Nucleus accumbens (tissue), 56 donors: Measurements from ENCODE around the gene ULK1.

Experiments used
- DNase-seq, 56 donors: peaks; one replicate each; lab custom pipeline; 2025; lab: John Stamatoyannopoulos, UW

The ULK1 gene

DNA sequence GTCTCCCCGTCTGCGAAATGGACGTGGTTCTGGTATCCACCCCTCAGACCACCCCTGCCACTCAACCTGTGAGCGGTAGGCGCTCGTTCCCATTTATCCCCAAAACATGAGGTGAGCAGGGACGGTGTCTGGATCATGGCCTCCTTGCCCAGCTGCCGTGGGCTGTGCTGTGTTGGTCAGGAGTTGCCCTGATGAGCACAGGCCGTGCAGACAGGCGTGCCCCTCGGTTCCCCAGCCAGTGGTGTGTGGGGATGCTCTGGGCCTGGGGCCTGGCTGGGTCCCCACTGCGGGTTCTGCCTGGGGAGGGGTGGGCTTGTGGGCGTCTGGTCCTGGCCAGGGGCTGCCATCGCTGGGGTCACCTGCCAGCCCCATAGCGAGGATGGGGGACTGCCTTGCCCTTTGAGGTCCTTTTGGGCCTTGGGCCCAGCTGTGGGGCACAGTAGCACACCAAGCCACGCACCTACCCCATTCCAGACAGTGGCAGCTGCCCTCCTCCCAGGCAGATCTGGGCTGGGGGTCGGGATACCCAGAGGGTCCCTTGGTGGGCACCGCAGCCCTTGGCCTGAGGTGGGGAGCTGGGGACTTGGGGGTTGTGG is 23.4 kb downstream of the ULK1 start:
- no peak for DNase-seq

- DNase-seq = no peak
Measured at GRCh38 chr12:131918311-131919050, 24.1 kb downstream of the ULK1 start.

DNA sequence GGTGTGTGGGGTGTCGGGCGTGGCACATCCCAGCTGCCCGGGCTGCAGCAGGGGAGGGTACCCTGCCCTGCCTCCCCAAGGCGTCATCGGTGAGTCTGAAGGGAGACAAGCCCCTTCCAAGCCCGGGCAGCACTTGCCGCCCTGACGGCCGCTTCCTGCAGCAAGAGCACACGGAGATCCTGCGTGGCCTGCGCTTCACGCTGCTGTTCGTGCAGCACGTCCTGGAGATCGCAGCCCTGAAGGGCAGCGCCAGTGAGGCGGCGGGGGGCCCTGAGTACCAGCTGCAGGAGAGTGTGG is 24.6 kb downstream of the ULK1 start:
- DNase-seq = no peak

DNA sequence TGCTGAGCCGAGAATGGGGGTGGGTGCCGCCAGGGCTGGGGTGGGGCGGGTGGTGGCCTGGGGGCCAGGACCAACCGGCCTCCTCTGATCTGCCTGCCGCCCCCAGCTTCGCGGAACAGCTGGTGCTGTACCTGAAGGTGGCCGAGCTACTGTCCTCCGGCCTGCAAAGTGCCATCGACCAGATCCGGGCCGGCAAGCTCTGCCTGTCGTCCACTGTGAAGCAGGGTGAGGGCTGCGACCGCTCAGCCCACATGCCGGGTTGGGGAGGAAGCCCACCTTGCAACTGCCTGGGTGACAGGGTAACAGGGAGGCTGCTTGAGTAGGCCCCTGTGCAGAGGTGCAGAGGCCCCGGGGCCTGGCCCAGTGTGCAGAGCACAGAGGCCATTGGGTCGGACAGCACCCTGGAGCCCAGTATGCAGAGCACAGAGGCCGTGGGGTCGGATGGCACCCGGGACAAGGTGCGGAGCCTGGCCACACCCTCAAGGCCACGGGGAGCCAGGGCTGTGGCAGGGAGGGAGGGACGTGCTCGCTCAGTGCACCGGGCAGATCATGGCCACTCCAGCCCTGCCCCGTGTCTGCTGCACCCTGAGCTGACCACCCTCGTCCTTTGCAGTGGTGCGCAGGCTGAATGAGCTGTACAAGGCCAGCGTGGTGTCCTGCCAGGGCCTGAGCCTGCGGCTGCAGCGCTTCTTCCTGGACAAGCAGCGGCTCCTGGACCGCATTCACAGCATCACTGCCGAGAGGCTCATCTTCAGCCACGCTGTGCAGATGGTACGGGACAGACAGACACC is 25.1 kb downstream of the ULK1 start:
- no peak for DNase-seq

DNA sequence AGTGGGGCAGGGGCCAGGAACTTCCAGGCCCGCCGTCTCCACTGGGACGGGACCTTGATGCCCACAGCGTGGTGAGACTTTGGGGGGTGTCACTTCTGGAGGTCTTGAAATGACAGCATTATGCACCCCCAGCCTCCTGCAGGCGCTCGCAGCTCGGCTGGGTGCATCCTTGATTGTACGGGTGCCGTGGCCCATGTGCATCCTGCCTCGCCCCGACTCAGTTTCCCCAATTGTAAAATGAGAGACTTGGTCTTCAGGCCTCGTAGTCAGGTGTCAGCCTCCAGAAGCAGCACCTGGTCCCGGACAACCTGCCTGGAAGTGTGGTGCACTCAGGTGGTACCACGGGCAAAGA is 25.7 kb downstream of the ULK1 start:
- DNase-seq = no peak

DNA sequence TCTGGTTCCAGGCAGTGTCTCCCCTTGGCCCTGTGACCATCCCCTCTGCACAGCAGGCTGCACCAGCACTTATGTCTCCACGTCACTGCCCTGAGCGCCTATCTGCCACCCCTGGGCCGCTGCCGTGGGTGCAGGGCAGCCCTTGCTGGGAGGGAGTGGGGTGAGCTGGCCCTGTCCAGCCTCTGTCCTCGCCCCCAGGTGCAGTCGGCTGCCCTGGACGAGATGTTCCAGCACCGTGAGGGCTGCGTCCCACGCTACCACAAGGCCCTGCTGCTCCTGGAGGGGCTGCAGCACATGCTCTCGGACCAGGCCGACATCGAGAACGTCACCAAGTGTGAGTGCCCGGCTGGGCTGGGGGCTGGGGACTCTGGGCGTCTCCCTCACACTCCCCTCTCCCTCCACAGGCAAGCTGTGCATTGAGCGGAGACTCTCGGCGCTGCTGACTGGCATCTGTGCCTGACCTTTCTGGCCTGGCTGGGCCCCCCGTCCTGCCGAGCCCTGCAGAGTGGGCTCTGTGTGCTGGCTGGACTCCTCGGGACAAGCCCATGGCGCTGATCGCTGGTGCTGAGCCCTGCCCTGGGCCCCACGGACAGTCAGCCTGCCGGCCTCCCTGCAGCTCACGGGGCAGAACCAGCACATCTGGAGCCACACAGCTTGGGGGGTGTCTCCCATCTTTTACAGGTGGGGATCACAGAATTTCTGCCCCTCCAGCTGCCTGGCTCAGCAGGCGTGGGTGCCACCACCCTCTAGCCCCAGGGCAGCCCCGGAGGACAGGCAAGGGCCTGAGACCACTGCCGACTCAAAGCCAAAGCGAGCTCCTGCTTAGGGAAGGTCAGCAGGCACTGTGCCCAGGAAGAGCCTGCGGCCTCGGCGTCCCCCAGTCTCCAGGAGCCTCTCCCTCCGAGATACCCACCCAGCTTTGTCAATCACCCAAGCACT is 26.7 kb downstream of the ULK1 start:
- no peak for DNase-seq

GRCh38 chr12:131921866-131922769 is 27.7 kb downstream of the ULK1 start:
- peak in 2 of 56 donors; percentile 14 to 21 for DNase-seq

DNA sequence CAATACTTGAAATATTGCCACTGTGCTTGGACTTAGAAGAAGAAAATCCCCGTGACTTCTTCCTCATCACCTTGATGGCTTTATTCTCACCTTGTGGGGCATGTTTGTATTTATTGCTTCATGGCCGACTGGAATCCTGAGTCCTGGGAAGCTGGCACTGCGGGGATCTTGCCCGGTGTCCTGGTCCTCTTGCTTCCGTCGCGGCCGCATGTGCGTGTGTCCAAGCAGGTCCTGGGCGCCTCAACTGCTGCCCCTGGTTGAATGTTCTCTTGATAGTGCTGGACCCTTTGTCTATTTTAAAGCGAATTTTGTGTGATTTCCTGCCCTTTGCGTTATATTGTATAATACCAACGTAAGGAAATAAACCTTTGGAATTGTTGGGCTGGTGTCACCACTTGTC is 28.4 kb downstream of the ULK1 start:
- no peak for DNase-seq

- no peak for DNase-seq
Measured at GRCh38 chr12:131923260-131923659, 28.8 kb downstream of the ULK1 start.

DNA sequence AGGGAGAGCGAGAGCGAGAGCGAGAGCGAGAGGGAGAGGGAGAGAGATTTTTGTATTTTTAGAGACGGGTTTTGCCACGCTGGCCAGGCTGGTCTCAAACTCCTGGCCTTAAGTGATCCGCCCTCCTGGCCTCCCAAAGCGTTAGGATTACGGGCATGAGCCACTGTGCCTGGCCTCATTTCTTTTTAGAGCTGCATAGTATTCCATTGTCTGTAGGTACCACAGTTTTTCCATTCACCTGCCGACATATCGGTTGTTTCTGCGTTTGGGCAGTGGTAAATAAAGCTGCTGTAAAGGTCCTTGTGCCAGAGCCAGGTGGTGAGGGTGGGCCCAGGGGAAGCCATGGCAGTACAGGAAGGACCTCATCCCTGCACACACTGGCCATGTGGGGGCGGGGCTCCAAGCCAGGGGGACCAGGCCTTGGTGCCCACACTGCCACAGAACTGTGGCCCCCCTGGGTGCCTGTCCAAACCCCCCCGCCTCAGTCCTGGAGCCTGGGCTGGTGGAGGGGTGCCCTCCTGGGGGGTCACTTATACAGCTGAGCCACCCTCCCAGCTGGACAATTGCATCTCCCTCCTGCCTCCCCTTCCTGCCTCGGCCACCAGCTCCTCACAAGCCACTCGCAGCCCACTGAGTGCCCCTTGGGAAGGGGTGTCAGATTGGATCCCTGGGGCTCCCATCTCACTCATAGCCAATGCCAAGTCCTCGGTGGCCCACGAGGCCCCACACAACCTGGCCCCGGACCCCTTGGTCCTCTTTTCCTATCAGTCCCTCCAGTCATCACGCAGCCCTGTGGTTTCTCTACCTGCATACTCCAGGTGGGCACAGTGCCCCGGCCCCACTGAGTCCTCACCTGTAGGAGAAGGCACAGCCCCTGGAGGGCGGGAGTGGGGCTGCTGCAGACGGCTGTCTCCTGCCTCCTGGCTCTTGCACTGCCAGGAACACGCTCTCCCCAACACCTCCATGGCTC is 33.0 kb downstream of the ULK1 start:
- no peak for DNase-seq

DNA sequence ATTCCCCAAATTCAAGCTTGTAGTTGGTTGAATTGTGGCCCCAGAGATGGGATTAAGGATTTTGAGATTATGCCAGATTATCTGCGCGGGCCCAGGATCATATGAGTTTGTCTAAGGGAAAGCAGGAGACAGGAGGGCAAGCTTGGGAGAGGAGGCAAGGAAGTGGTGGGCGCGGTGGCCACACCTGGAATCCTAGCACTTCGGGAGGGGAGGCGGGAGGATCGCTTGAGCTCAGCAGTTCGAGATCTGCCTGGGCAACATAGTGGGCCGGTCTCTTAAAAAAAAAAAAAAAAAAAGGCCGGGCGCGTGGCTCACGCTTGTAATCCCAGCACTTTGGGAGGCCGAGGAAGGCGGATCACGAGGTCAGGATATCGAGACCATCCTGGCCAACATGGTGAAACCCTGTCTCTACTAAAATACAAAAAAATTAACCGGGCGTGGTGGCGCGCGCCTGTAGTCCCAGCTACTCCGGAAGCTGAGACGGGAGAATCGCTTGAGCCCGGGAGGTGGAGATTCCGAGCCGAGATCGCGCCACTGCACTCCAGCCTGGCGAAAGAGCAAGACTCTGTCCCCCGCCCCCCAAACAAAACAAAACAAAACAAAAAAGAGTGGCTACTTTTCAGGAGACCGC is 33.8 kb downstream of the ULK1 start:
- DNase-seq = peak in 1 of 56 donors; percentile 56

- DNase-seq = peak; percentile 45 to 96 (median 89)
Measured at GRCh38 chr12:131928711-131929580, 34.5 kb downstream of the ULK1 start, which contains the start of gene PUS1. Gene PUS1, plus strand, starts transcription at chr12:131929276. Its CDS starts 447 bp downstream, at chr12:131929723.

GRCh38 chr12:131929581-131930456 is 35.4 kb downstream of the ULK1 start:
- DNase-seq = peak in 1 of 56 donors; percentile 20

GRCh38 chr12:131930510-131930909 is 36.1 kb downstream of the ULK1 start:
- no peak for DNase-seq

- DNase-seq = no peak
Measured at GRCh38 chr12:131933387-131933786, 39.0 kb downstream of the ULK1 start.

GRCh38 chr12:131934535-131934934 is 40.1 kb downstream of the ULK1 start:
- DNase-seq = peak in 5 of 56 donors; percentile 9 to 48 (median 26)
